H9 (cell line): ENCODE results near the gene SPARCL1. TPM values are rescaled to one million over a fixed set of nuclear protein-coding genes. Genes with fewer than 3 reads are reported as not detected.

Source experiments
- DNase-seq: peaks from one replicate; pipeline ENCODE4 v3.0.0-alpha.2; 2017
- H2AFZ ChIP-seq: one replicate; pipeline ENCODE4 v1.6.1; 2013; ENCODE audit warnings: mild to moderate bottlenecking, low read length, control low read depth, moderate library complexity
- H2AK5ac ChIP-seq: 2 replicates; pipeline ENCODE4 v1.6.1; 2013; ENCODE audit warnings: low read length, control low read depth, mixed read lengths; ENCODE audit not compliant: insufficient read length
- H2BK120ac ChIP-seq: one replicate; pipeline ENCODE4 v1.6.1; 2013; ENCODE audit warnings: low read depth, mild to moderate bottlenecking, low read length, control low read depth, inconsistent platforms; ENCODE audit not compliant: poor library complexity, severe bottlenecking
- H2BK12ac ChIP-seq: 2 replicates; pipeline ENCODE4 v1.6.1; 2013; ENCODE audit warnings: low read length, control low read depth, mixed read lengths, low read depth; ENCODE audit not compliant: insufficient read length
- H2BK15ac ChIP-seq: 2 replicates; pipeline ENCODE4 v1.6.1; 2013; ENCODE audit warnings: low read depth, low read length, control low read depth
- H2BK20ac ChIP-seq: one replicate; pipeline ENCODE4 v1.6.1; 2013; ENCODE audit warnings: low read depth, mild to moderate bottlenecking, low read length, control low read depth, inconsistent platforms; ENCODE audit not compliant: poor library complexity, severe bottlenecking
- H2BK5ac ChIP-seq: 2 replicates; pipeline ENCODE4 v1.6.1; 2013; ENCODE audit warnings: low read length, control low read depth, mixed read lengths; ENCODE audit not compliant: insufficient read length
- H3K14ac ChIP-seq: 2 replicates; pipeline ENCODE4 v1.6.1; 2013; ENCODE audit warnings: low read length, control low read depth; ENCODE audit not compliant: insufficient read depth
- H3K18ac ChIP-seq: 2 replicates; pipeline ENCODE4 v1.6.1; 2013; ENCODE audit warnings: low read depth, mild to moderate bottlenecking, mixed read lengths, low read length, control low read depth; ENCODE audit not compliant: insufficient read length
- H3K23ac ChIP-seq: 2 replicates; pipeline ENCODE4 v1.6.1; 2013; ENCODE audit warnings: low read length, control low read depth, mixed read lengths, low read depth; ENCODE audit not compliant: insufficient read length
- H3K23me2 ChIP-seq: 2 replicates; pipeline ENCODE4 v1.6.1; 2013; ENCODE audit warnings: low read depth, mild to moderate bottlenecking, mixed read lengths, low read length, control low read depth; ENCODE audit not compliant: insufficient read length, poor library complexity, severe bottlenecking
- H3K27ac ChIP-seq: 2 replicates; pipeline ENCODE4 v1.5.1; 2013; ENCODE audit warnings: low read length, control low read depth, mixed read lengths, low read depth; ENCODE audit not compliant: insufficient read length
- H3K27me3 ChIP-seq: 2 replicates; pipeline ENCODE4 v1.6.1; 2013; ENCODE audit warnings: low read length, control low read depth, inconsistent platforms; ENCODE audit not compliant: insufficient read depth
- H3K4ac ChIP-seq: 2 replicates; pipeline ENCODE4 v1.6.1; 2013; ENCODE audit warnings: low read depth, mild to moderate bottlenecking, control low read depth, inconsistent platforms, low read length, moderate library complexity
- H3K4me1 ChIP-seq: 2 replicates; pipeline ENCODE4 v1.6.1; 2013; ENCODE audit warnings: low read length, control low read depth, inconsistent platforms; ENCODE audit not compliant: insufficient read depth
- H3K4me2 ChIP-seq: 2 replicates; pipeline ENCODE4 v1.6.1; 2013; ENCODE audit warnings: low read length, control low read depth, mixed read lengths; ENCODE audit not compliant: insufficient read length, insufficient read depth
- H3K56ac ChIP-seq: 2 replicates; pipeline ENCODE4 v1.6.1; 2013; ENCODE audit warnings: low read depth, mild to moderate bottlenecking, mixed read lengths, low read length, control low read depth; ENCODE audit not compliant: insufficient read length
- H3K79me1 ChIP-seq: 2 replicates; pipeline ENCODE4 v1.6.1; 2013; ENCODE audit warnings: low read depth, mild to moderate bottlenecking, moderate library complexity, low read length, control low read depth, inconsistent platforms; ENCODE audit not compliant: insufficient read depth, poor library complexity, severe bottlenecking
- H3K79me2 ChIP-seq: 2 replicates; pipeline ENCODE4 v1.6.1; 2013; ENCODE audit warnings: low read length, control low read depth, inconsistent platforms; ENCODE audit not compliant: insufficient read depth
- H3K9ac ChIP-seq: 2 replicates; pipeline ENCODE4 v1.6.1; 2013; ENCODE audit warnings: low read length, control low read depth, mixed read lengths; ENCODE audit not compliant: insufficient read length; ENCODE audit errors: extremely low read depth
- H3K9me3 ChIP-seq: one replicate; pipeline ENCODE4 v1.6.1; 2013; ENCODE audit warnings: low read depth, low read length, inconsistent platforms; ENCODE audit not compliant: control insufficient read depth
- H3T11ph ChIP-seq: one replicate; pipeline ENCODE4 v1.6.1; 2013; ENCODE audit warnings: mild to moderate bottlenecking, low read length, control low read depth, inconsistent platforms
- H4K20me1 ChIP-seq: one replicate; pipeline ENCODE4 v1.6.1; 2013; ENCODE audit not compliant: control insufficient read depth, insufficient read length, insufficient read depth
- H4K5ac ChIP-seq: 2 replicates; pipeline ENCODE4 v1.6.1; 2013; ENCODE audit warnings: low read depth, mild to moderate bottlenecking, mixed read lengths, low read length, control low read depth; ENCODE audit not compliant: insufficient read length
- H4K8ac ChIP-seq: replicated peaks from 2 replicates; pipeline ENCODE4 v1.6.1; 2013; ENCODE audit warnings: low read length, control low read depth, mixed read lengths, low read depth; ENCODE audit not compliant: insufficient read length
- H4K91ac ChIP-seq: 2 replicates; pipeline ENCODE4 v1.6.1; 2013; ENCODE audit warnings: low read depth, mild to moderate bottlenecking, moderate library complexity, mixed read lengths, low read length, control low read depth; ENCODE audit not compliant: insufficient read length
- H3K27ac Mint-ChIP-seq, 3 experiments: 2 replicates in 2 of 3; 3 replicates in 1 of 3; pipeline ENCODE4 v1.8.0; 2020 to 2021; ENCODE audit warnings: mixed read lengths in 3 of 3, mild to moderate bottlenecking in 1 of 3, moderate library complexity in 1 of 3
- H3K27me3 Mint-ChIP-seq: 2 replicates; pipeline ENCODE4 v1.8.0; 2021; ENCODE audit warnings: low read depth, mild to moderate bottlenecking, moderate library complexity, mixed read lengths
- H3K36me3 Mint-ChIP-seq, 3 experiments: 2 replicates in 2 of 3; 3 replicates in 1 of 3; pipeline ENCODE4 v1.8.0; 2020 to 2021; ENCODE audit warnings: low read depth in 3 of 3, mixed read lengths in 3 of 3; ENCODE audit not compliant: insufficient read depth in 1 of 3
- H3K4me1 Mint-ChIP-seq, 2 experiments: 2 replicates each; pipeline ENCODE4 v1.8.0; 2020; ENCODE audit warnings: mixed read lengths in 2 of 2
- H3K4me3 Mint-ChIP-seq, 2 experiments: 2 replicates in 1 of 2; 3 replicates in 1 of 2; pipeline ENCODE4 v1.8.0; 2020 to 2021; ENCODE audit warnings: mild to moderate bottlenecking in 2 of 2, mixed read lengths in 2 of 2, moderate library complexity in 1 of 2
- H3K9me3 Mint-ChIP-seq, 2 experiments: 2 replicates in 1 of 2; 3 replicates in 1 of 2; pipeline ENCODE4 v1.8.0; 2020; ENCODE audit warnings: mild to moderate bottlenecking in 2 of 2, mixed read lengths in 2 of 2, moderate library complexity in 1 of 2
- CTCF ChIP-seq: fragments of 200-600 bp; sonication (generic); conservative IDR thresholded peaks from 3 replicates; pipeline ENCODE4 v1.8.0; 2021; ENCODE audit warnings: antibody characterized with exemption, mild to moderate bottlenecking
- WGBS: extraction: QIAGEN DNeasy Blood & Tissue Kit; methylation state at CpG from one replicate; pipeline ENCODE4 v1.1.7; 2013; ENCODE audit warnings: missing lambda C conversion rate, low lambda C conversion rate, mixed read lengths; ENCODE audit not compliant: insufficient read length; ENCODE audit errors: extremely low coverage; 5-methylcytosine and 5-hydroxymethylcytosine counted together
- total RNA-seq: library from RNA; stranded (reverse); gene quantifications from 2 replicates; pipeline ENCODE4 v1.2.1, GENCODE V29; 2021

The SPARCL1 gene
- total RNA-seq, 1 experiment from 2014 or later, result 0.17 TPM

- H3K4me1 Mint-ChIP-seq, result peaks cover 15 to 18% of the 10 kb centered on the region in 2 experiments
- H2AK5ac ChIP-seq, result no peak overlapping the region
- no peak overlapping the region for H3T11ph ChIP-seq
- H3K9me3 ChIP-seq, result no peaks in the 10 kb centered on the region
- H4K8ac ChIP-seq, result no peak overlapping the region
- H3K36me3 Mint-ChIP-seq, result peaks cover 0 to 16% (median 12%) of the 10 kb centered on the region in 3 experiments; a peak in 6 of 7 replicates
- no peak overlapping the region for H3K23ac ChIP-seq
- H3K18ac ChIP-seq, result no peak overlapping the region
- H3K27ac Mint-ChIP-seq, result no peak overlapping the region
- H4K5ac ChIP-seq, result no peak overlapping the region
- no peak overlapping the region for H3K14ac ChIP-seq
- no peak overlapping the region for H2AFZ ChIP-seq
- no peak overlapping the region for H3K56ac ChIP-seq
- TF ChIP-seq CTCF, result no peak
- no peaks in the 10 kb centered on the region for H3K79me1 ChIP-seq
- no peaks in the 10 kb centered on the region for H4K20me1 ChIP-seq
- H3K4me1 ChIP-seq, result no peaks in the 10 kb centered on the region
- no peak overlapping the region for H2BK15ac ChIP-seq
- no peak overlapping the region for H3K27ac ChIP-seq
- H3K27me3 ChIP-seq, result no peaks in the 10 kb centered on the region
- no peak overlapping the region for H3K4me3 Mint-ChIP-seq
- H2BK120ac ChIP-seq, result no peak overlapping the region
- no peaks in the 10 kb centered on the region for H3K79me2 ChIP-seq
- WGBS, result no CpG with 5 or more reads among the region's 15 CpGs
- DNase-seq, result no peak
- H3K27me3 Mint-ChIP-seq, result no peaks in the 10 kb centered on the region
- no peak overlapping the region for H3K4me2 ChIP-seq
- no peak overlapping the region for H2BK20ac ChIP-seq
- no peak overlapping the region for H3K4ac ChIP-seq
- no peak overlapping the region for H2BK5ac ChIP-seq
- no peak overlapping the region for H2BK12ac ChIP-seq
- H3K9me3 Mint-ChIP-seq, result peaks cover 5 to 8% of the 10 kb centered on the region in 2 experiments; a peak in 4 of 5 replicates
- H3K23me2 ChIP-seq, result no peaks in the 10 kb centered on the region
- H4K91ac ChIP-seq, result no peak overlapping the region
- no peak overlapping the region for H3K9ac ChIP-seq
Observed at GRCh38 chr4:87540146-87541058, 11.2 kb upstream of the SPARCL1 start.
